Activated T-cell treated with anti-CD3 and anti-CD28 coated beads for 48 hours (primary cell): ENCODE results near the gene CELF5.
A peak's percentile ranks its signal among the peaks of the same experiment; 100 is the strongest.
"Not testable (repeated sequence)": the region's sequence is repeated elsewhere in the genome, so short reads cannot be mapped to it uniquely, and the experiment has no call there.

Experiments
- DNase-seq: peaks from one replicate; pipeline ENCODE4 v3.0.0-alpha.2; 2020; ENCODE audit warnings: low read depth

Gene CELF5

GRCh38 chr19:3274245-3274941 lies 49.9 kb downstream of the CELF5 start:
- no peak for DNase-seq

GRCh38 chr19:3274942-3275582 lies 50.6 kb downstream of the CELF5 start:
- DNase-seq = peak; percentile 13

GRCh38 chr19:3275583-3276340 lies 51.3 kb downstream of the CELF5 start:
- peak; percentile 91 for DNase-seq

GRCh38 chr19:3276341-3276799 lies 51.9 kb downstream of the CELF5 start:
- DNase-seq = peak; percentile 38

- no peak for DNase-seq
Observed at GRCh38 chr19:3277649-3278048, 53.2 kb downstream of the CELF5 start.

GRCh38 chr19:3278294-3278693 lies 53.8 kb downstream of the CELF5 start:
- DNase-seq = no peak

- DNase-seq = no peak
Observed at GRCh38 chr19:3278749-3279148, 54.3 kb downstream of the CELF5 start.

GRCh38 chr19:3279306-3279705 lies 54.8 kb downstream of the CELF5 start:
- DNase-seq = no peak

- DNase-seq = no peak
Observed at GRCh38 chr19:3281026-3281425, 56.6 kb downstream of the CELF5 start.

GRCh38 chr19:3282155-3282554 lies 57.7 kb downstream of the CELF5 start:
- DNase-seq = no peak

- DNase-seq = no peak
Observed at GRCh38 chr19:3282564-3282963, 58.1 kb downstream of the CELF5 start.

- no peak for DNase-seq
Observed at GRCh38 chr19:3283246-3283751, 58.8 kb downstream of the CELF5 start.

- no peak for DNase-seq
Observed at GRCh38 chr19:3283886-3284657, 59.6 kb downstream of the CELF5 start.

GRCh38 chr19:3284759-3285646 lies 60.5 kb downstream of the CELF5 start:
- DNase-seq = peak; percentile 80

GRCh38 chr19:3285647-3286176 lies 61.3 kb downstream of the CELF5 start:
- peak; percentile 65 for DNase-seq

GRCh38 chr19:3287814-3288213 lies 63.4 kb downstream of the CELF5 start:
- DNase-seq = no peak

- DNase-seq = not testable (repeated sequence)
Observed at GRCh38 chr19:3288437-3288836, 64.0 kb downstream of the CELF5 start.

GRCh38 chr19:3289971-3290569 lies 65.6 kb downstream of the CELF5 start:
- DNase-seq = no peak

- not testable (repeated sequence) for DNase-seq
Observed at GRCh38 chr19:3290858-3291257, 66.4 kb downstream of the CELF5 start.

- DNase-seq = no peak
Observed at GRCh38 chr19:3291644-3292043, 67.2 kb downstream of the CELF5 start.
